GM20431 (cell line): ENCODE results near the gene OSM.

Experiments
- in situ Hi-C: fragments of 300-500 bp; cut with MseI, MboI; formaldehyde crosslinking; loops from one replicate; pipeline ENCODE4 v1.15.0; 2020; ENCODE audit warnings: low sequenced_read_pairs; ENCODE audit not compliant: unreplicated experiment

The OSM gene

DNA sequence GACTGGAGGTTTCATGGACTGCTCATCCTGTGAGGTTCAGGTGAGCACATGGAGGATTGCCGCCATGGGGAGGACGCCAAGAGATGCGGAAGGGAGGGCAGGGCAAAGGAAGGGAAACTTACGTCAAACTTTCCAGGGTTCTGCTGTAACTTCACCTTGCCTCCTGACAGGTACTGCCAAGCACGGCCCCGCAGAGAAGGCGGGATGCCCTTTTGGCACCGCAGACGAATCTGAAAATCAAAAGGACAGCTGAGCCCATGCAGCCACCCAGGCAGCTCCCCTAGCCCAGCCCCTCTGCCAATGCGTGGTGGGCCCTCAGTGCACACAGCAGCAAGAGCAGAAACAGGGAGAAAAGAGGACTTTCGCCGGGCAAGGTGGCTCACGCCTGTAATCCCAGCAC, 32.7 kb upstream of the OSM start:
- in situ Hi-C loops = no loop called here

DNA sequence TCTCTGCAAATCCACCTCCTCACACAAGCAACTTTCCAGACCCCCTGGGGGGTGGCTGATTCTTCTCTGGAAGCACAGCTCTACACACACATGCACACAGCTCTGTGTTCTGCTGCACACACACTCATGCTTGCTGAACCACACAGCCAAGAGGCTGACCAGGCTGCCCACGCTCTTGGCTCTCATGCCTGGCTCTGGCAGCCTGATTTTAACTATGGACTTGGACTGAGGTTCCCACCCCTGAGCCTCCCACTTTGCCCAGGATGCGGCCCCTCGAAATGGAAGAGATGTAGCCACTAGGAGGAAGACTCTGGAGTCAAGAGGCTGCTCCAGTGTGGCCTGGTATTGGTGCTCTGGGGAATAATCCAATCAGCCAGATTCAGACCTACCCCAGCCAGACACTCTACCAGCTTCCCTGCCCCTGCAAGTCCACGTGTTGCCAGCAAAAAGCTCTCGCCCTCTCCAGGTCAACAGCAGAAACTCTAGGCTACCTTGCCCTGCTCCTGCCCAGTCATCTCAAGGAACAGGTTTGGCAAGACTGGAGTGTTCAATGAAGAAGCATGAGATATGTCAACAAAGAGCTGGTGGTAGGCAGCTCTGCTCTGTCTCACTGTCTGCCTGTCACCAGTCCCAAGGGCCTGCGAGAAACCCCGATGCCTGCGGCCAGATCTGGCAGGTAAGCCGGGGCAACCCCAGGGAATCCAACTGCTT, 31.5 kb upstream of the OSM start:
- in situ Hi-C loops = no loop called here

DNA sequence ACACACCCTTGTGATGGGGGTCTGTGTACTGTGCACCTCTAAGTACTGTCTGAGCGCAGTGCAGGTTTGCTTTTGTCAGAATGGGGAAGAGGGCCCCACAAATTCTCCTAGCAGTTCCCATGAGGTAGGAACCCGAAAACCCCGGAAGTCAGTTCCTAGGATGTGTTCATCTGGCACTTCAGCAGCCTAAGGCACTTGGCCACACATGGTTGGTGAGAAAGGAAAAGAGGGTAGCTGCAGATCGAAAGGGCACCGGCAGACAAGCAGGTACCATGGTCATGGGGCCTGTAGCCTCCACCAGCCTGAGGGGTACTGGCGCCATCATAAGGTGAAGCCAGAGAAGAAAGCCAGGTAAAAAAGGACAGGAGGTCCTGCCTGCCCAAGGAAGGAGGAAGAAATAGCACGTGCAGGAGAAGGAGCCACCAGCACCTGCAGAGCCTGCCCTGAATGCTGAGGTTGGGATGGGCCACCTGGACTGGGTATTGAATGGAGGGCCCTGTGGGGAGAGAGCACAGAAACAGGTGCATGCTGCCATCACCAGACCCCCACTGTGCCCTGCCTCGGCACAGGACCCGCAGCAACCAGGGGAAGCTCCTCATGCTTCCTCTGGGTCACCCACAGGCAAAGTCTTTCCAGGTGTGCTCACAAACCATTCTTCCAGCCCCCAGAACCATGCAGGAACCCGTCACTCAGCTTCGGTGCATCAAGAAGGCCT, 30.8 kb upstream of the OSM start:
- in situ Hi-C loops = no loop called here

DNA sequence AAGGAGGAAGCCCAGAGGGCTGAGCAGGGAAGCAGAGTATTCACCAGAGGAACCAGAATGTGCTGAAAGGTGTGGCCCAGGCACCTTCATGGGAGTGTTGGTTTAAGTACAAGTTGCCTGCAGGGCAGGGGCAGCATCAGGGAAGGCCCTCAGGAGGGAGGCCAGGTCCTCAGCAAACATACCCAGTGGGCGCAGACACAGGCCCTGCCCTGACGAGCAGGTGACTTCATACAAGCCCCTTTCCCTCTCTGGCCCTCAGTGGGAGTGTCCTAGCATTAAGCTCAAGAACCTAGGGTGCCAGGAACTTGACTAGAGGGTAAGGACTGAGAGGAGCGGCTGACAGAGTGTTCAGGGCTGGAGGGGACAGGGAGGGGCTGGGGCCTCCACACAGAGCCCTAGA, 30.2 kb upstream of the OSM start:
- in situ Hi-C loops = no loop called here

DNA sequence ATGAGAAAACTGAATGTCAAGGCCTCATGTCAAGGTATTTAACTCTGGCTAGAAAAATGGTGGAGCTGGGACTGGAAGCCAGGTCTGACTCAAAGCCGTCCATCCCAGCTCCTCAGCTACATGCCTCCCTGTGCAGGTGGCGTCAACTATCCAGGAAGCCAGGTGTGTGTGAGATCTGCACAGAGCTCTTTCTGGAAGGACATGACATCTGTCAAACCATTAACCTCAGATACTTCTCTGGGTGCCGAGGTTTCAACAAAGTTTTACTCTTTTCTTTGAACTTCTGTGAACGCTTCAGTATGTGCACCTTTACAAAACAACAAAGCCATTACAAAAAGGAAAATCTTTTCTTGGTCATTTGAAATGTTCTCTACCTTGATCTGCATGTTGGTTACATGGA, 29.7 kb upstream of the OSM start:
- in situ Hi-C loops = no loop called here

DNA sequence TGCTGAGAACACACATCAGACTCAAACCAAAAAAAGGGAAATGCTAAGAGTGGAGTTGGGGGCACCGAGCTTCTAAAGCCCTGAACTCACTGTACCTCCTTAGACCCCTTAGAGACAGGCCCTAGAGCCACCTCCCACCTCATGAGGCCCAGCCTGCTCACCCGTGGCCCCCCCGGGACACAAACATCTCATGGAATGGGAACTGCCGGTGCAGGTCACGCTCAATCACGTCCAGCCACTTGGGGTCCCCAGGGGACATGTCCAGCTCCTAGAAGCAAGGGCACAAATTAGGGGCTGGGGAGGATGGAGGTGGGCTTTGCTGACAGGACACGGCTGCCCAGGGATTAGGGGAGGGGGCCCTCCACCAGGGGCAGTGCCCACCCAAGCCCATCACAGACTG, 28.9 kb upstream of the OSM start:
- in situ Hi-C loops = no loop called here

DNA sequence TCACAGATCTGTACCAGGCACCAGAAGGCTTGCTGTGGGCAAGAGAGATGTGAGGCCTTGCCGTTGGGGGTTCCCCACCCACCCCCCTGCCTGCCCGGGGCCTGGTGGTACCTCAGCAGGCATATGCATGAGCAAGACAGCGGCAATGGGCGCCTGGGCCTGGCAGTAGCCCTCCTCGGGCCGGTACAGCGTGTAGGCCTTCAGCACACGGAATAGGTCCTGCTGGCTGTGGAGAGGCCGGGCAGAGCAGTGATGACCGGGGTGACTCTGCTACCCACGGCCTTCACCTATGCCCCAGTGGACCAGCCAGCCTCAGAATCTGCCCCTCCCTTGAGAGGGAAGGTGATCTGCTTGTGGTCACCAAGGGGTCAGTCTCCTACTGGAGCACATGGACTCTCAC, 28.2 kb upstream of the OSM start:
- in situ Hi-C loops = no loop called here

DNA sequence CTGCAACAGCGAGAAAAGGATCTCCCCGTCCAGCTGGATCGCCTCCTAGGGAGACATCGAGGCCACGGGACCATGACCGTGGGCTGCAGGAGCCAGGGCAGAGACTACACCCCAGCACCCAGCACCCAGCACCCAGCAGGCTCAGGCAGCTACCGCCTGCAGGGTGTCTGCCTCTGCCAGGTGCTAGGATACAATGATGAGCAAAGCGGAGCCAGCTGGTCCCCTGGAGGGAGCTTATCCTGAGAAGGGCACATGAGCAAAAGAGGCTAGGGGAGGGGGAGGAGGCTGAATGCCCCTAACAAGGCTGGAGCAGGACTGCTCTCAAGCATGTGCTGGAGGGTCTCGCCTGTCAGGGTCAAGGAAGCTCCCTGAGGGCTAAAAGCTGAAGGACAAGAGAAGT, 27.4 kb upstream of the OSM start:
- in situ Hi-C loops = no loop called here

DNA sequence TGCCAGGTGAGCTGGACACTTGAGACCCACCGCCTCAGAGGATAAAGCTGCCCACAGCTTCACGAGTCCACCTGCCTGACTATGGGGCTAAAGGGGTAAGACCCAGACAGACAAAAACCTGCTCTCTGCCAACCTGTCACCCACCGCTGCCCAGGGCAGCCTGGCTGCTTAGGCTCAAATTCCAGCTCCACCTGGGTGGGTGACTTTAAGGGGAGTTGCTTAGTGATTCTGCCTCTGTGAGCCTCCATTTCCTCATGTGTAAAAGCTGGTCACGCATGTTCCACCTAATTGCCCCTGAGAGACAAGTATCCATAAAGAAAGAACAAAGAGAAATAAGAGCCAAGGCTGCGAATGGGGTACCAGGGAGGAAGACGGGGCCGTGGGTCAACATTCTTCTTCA, 26.4 kb upstream of the OSM start:
- in situ Hi-C loops = no loop called here

DNA sequence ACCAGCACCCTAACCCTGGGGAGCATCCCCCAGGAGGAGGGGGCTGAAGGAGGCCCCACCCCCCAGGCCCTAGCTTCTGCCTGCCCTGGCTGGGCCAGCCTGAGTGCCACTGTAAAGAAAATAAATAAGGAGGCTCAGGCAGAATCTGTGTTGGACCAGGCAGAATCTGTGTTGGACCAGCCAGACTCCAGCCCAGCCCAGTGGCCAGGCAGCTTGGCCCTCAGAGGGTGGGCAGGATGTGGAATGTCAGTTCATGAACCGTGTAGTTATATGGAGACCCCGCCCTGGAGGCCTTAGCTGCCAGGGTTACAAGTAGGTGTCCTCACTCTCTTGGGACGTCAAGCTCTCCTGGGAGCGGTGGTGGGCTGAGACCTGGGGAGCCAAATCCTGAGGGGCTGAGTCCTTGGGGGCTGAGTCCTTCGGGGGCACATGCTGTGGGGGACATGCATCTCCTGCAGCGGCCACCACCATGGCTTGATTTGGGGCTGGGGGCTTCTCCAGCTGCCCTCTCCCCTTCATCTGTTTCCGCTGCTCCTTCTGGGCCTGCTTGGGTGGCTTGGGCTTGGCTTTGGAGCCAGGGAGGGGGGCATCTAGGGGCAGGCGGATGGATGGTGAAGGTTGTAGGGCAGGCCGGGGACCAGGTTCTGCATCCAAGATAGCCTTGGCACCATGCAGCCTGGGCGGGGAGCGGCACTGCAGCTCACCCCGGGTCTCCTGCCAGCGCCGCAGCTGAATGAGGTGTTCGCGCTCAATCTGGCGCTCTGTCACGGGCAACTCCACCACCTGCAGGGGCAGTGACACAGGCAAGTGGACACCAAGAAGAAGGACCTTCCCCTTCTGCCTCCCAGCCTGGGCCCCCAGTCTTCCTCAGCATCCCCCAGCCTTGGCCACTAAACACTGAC, 25.7 kb upstream of the OSM start:
- in situ Hi-C loops = no loop called here

DNA sequence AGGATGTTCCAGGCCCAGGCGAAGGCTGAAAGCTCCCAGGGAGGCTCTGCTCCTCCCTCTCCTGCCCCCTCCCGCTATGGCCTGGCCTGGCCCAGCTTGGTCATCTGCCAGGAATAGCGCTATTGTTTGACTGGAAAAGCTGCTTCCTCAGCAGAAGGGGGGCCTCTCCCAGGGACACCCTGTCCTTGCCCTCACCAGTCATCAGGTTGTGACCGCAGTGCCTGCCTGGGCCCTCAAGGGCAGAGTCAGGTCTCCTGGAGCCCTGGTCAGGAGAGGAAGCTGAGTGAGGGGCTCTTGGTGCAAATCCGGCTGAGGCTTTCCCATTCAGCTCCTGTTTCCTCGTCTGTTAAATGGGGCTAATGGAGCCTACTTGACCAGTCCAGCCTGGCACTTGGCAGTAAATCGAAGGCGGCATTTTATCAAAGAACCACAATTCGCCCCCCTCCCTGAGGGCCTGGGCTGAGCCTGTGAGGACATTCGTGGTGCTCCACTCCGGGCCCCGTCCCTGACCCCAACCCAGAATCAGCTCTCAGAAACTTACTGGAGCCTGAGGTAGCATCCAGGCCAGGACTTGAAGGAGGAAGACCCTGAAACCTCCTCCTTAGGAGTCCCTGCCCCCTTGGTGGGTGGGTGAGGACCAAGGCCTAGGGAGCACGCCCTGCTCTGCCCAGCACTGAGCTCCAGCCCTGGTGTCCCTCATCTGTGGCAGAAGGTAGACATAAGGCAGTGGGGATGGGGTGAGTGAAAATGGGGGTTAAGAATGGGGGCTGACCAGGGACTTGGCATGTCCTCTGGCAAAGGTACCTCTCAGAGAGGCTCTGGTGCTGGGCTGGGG, 24.6 kb upstream of the OSM start:
- in situ Hi-C loops = no loop called here

DNA sequence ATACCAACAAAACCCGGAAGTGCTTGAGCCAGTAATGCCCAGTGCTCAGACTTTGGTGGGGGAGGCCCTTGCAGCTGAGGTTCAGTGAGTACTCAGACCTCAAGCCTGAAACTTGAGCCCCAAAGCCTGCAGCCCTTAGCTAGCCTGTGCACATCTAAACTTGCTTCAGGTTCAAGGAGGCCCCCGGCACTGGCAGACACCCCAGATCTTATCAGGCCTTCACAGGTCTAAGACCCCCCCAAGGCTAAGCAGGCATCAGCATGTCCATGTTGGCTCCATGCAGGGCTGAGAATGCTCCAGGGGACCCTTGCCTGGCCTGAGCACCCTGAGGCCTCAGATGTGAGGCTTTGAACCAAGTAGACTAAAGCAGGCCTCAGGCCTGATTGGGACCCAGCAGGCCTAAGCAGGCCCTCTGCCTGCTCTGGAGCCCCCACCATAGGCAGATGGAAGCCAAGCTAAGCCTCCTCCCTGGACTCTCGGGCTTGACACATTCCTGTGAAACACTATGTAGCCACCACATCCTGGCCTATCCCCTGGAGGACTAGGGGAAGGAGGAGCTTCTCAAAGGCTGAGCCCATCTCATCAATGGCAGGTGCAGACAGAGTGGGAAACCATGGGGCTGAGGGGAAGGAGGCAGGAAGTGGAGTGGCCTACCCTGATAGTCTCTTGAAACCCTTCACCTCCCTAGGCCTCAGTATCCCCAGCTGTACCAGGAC, 23.8 kb upstream of the OSM start:
- in situ Hi-C loops = no loop called here

DNA sequence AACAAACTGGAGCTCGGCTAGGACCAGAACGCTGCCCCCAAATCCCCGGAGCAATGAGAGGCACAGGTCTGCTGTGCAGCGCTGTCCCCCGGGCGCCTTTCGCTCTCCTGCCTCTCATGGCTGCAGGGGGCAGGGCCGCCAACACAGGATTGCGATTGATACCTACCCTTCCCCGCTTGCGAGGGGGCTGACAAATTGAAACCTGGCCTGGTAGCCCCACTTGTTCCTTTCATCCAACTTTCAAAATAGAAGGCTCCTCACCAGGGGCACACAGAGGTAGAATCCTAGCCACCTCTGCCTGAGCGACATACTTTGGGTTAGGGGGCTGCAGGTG, 23.3 kb upstream of the OSM start:
- in situ Hi-C loops = loop anchor here (10.0 kb wide), 1 partner anchor 95 kb away; the partner anchor contains the start of gene RNF215

DNA sequence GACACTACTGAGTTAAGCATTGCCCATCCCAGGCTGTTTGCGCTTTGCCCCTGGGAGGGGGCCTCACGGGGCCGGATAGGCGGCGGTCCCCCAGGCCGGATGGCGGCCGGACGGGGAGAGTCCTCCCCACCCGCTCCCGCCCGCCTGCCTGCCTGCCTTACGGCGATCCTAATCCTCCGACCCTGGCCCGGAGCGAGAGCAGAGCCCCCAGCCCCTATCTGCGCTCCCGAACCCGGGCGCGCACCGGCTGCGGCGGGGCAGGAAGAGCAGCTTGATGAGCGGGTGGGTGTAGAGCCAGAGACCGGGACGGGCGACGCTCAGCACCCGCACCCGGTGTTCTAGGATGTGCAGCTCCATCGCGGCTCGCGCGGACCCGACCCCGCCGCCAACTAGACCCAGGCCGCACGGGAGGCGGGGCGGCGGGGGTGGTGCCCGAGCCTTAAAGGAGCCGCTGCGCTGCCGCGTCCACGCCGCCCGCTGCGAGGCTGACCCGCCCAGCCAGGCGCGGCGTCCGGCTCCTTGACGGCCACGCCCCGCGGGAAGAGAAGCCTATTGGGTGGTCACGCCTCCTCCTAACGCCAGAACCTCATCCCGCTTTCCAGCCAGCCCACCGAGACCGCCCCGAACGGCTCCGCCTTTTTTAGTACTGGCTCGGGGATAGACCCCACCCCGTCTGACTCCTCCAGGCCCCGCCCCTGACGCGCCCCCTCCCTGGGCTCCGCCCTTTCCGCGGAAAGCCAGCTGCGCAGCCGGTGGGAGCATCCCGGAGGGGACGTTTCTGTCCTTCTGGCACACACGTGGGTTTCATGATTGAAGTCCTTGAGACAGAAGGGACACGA, 22.7 kb upstream of the OSM start, which contains the start of gene CASTOR1:
CASTOR1 (minus strand) TSS at position 365 of the 839 bp plus-strand sequence; CDS start at position 357, 8 bp downstream.
- in situ Hi-C loops = loop anchor here (10.0 kb wide), 1 partner anchor 95 kb away; the partner anchor contains the start of gene RNF215

DNA sequence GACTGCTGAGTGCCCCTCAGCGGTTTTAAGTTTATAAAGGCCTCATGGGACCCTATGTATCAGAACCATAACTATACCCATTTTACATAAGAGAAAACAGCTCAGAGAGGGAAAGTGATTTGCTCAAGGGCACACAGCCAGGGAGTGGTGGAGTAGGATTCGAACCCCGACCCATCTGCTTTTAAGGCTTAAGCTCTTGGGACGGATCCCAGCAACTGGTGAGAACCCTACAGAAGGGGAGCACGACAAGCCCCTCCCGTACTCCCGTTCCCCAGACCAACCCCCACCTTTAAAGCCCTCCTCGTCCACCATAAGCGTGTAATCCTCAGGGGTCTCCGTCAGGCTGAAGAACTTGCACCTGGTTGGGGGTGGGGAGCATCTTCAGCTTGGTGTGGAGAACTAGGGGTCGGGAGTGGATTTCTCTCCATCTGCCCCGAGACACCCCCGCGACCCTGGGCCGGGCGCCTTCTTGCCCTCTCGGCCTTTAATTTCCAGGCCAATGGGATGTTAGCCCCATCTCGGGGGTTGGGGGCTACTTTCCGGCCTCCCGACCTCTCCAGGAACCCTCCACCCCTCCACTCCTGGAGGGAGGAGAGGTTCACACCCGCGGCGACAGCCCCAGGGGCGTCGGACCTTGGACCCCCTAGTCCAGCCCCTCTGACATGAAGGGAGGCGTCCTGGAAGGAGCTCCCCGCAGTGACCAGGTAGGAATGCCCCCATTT, 21.9 kb upstream of the OSM start:
- in situ Hi-C loops = loop anchor here (10.0 kb wide), 1 partner anchor 96 kb away; the partner anchor contains the start of gene RNF215

DNA sequence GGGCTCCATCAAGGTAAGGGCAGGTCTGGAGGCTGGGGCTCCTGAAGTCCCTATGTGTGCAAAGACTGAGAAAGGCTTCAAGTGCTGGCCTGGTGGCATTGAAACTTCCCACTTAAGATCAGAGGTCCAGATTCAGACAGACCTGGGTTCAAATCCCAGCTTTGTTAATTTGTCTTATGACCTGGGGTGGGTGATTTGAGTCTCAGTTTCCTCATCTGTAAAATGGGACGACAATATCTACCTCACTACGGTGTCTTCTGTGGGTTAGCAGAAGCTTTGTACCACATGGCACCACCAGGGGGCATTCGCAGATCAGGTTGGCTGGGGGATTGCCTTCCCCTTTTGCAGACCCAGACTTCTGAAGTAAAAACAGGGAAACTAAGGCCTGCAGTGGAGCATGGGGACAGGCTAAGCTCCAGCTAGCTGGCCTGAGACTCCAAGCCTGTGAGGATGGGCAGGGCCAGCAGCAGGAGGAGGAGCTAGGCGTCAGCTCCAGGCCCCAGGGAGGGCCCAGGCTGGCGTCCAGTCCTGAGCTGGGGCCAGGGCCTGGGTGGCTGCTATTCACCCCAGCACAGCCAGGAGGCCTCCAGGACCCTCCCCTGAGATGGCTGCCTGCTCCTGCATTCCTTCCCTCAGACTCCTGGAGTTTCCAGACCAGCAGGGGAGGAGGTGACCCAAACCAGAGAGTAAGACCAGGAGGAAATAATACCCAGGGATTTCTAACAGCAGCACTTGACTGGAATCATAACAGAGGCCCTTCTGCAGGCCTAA, 21.2 kb upstream of the OSM start:
- in situ Hi-C loops = loop anchor here (10.0 kb wide), 1 partner anchor 97 kb away; the partner anchor contains the start of gene RNF215
